ENCODE data around the gene PLPP1.

DNA sequence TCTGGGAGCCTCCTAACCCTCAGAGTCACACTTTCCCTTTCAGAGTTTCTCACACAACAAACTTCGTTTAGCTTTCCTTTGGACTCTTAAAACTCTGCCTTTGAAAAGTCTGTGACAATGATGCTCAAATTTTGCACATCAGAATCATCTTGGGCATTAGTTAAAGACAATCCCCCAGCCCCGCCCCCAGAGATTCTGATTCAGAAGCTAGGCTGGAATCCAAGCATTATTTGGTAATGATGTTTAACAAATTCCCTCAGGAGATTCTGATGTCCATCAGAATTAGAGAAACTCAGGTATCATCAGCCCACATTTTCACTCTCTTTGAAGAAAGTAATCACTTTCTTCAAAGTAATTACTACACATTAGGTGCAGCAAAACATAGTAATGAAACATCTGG lies 9.6 kb upstream of the PLPP1 start:
- TF ChIP-seq, protein P1, sequence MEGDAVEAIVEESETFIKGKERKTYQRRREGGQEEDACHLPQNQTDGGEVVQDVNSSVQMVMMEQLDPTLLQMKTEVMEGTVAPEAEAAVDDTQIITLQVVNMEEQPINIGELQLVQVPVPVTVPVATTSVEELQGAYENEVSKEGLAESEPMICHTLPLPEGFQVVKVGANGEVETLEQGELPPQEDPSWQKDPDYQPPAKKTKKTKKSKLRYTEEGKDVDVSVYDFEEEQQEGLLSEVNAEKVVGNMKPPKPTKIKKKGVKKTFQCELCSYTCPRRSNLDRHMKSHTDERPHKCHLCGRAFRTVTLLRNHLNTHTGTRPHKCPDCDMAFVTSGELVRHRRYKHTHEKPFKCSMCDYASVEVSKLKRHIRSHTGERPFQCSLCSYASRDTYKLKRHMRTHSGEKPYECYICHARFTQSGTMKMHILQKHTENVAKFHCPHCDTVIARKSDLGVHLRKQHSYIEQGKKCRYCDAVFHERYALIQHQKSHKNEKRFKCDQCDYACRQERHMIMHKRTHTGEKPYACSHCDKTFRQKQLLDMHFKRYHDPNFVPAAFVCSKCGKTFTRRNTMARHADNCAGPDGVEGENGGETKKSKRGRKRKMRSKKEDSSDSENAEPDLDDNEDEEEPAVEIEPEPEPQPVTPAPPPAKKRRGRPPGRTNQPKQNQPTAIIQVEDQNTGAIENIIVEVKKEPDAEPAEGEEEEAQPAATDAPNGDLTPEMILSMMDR (IDR thresholded peaks at IDR 0.05) = no peak
- no peak for TF ChIP-seq POLR2A (IDR thresholded peaks at IDR 0.05)

Measured in testis (tissue), 2 donors.